ENCODE measurements around the gene IPP.
"Not testable (repeated sequence)": the region's sequence is repeated elsewhere in the genome, so short reads cannot be mapped to it uniquely, and the experiment has no call there.

IPP gene

DNA sequence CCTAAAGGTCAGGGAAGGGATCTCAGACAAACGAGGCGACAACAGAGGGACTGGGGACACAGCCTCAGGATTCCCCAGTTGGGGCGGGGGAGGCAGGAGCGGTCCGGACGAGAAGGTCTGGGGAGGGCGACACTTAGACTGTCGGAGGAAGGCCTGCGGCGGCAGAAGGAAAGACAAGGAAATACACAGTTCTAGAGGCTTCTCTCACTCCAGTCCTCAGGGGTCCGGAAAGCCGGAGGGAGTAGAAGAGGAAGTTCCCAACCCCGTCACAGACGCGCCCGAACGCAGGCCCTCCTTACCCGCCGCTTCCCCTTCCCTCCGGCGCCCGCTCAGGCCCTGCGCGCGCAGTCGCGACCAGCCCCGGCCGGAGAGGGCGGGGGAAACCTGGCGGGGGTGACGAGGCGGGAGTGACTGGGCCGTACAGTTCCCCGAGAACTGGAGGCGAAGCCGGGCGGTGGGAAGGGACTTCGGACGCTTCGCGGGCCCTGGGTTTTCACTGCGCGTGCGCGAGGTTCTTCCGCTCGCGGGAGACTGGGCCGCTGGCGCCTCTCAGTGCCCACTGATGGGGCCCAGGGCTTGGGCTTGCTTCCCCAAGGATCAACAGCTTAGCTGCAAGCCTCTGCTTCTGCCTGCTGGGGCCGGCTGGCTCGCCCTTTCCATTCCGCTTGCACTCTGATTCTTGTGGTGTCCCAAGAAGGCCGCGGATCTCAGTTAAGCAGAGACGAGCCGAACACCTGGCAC, at the start of gene IPP:
Gene IPP (minus strand): TSS at position 356 of the 741 bp plus-strand sequence. CDS start 4,242 bp downstream, outside the sequence.
- DNase-seq (ENCODE audit: low read depth) = peak; percentile 99

DNA sequence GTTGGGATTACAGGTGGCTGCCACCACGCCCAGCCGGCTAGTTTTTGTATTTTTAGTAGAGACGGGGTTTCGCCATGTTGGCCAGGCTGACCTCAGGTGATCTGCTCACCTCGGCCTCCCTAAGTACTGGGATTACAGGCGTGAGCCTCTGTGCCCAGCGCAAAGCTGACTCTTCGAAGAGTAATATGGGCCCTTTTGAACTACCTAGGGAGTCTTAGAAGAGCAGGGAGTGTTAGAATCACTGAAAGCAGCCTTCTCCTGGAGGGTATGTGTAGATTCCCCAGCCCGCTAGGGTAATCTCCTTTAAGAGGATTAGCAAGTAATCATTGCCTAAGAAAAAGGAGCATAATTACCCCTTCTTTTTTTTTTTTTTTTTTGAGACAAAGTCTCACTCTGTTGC, 46.5 kb upstream of the IPP start:
- DNase-seq (ENCODE audit: low read depth) = no peak

DNA sequence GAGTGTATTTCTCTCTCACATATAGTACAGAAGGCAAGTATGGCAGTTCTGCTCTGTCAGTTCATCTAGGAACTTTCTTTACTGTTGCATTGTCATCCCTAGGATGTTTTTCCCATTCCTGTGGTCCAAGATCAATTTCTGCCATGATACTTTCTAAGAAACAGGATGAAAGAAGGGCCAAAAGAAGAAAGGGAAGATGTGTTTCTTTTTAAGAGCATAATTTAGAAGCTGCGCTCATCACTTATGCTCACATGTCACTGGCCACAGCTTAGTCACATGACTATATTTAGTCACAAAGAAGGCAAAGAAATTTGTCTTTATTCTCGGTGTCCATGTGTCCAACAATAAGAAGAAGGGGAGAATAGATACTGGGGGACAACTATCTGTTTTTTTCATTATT, 45.9 kb upstream of the IPP start:
- no peak for DNase-seq (ENCODE audit: low read depth)

DNA sequence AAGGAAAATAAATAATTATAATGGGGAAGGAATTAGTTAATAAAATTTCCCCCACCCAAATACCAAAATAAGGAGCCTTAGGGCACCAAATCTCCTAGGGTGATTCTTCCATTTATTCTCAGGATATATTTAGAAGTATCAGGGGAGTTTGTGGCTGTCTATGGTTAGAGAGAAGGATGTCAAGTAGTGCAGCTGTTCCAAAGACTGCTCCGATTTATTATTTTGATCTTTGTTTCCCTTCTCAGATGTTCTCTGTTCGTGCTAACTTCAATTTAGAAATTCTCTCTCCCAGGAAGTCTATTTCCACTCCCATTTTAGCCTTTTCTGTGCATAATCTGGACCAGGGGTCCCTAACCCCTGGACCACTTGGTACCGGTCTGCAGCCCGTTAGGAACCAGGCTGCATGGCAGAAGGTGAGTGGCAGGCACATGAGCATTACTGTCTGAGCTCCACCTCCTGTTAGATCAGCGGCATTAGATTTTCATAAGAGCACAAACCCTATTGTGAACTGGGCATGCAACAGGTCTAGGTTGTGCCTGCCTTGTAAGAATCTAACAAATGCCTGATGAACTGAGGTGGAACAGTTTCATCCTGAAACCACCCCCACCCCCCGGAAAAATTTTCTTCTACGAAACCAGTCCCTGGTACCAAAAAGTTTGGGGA, 43.6 kb upstream of the IPP start:
- DNase-seq (ENCODE audit: low read depth) = no peak

DNA sequence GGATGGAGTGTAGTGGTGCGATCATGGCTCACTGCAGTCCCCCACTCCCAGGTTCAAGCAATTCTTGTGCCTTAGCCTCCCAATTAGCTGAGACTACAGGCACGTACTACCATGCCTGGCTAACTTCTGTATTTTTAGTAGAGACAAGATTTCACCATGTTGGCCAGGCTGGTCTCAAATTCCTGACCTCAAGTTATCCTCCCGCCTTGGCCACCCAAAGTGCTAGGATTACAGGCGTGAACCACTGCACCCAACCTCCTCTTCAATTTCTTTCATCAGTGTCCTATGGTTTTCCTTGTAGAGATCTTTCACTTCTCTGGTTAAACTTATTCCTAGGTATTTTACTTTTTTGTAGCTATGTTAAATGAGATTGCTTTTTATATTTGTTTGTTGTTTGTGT, 42.3 kb upstream of the IPP start:
- no peak for DNase-seq (ENCODE audit: low read depth)

DNA sequence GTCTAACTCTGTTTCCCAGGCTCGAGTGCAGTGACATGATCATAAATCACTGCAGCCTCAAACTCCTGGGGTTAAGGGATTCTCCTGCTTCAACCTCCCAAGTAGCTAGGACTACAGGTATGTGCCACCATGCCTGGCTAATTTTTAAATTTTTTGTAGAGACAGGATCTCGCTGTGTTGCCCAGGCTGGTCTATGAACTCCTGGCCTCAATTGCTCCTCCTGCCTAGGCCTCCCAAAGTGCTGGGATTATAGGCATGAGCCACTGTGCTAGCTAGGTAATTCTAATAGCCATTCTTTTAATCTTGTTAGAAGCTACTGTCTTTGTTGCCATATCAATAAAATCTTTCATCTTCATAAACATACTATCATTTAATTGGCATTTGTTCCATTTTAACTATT, 39.1 kb upstream of the IPP start:
- DNase-seq (ENCODE audit: low read depth) = no peak

DNA sequence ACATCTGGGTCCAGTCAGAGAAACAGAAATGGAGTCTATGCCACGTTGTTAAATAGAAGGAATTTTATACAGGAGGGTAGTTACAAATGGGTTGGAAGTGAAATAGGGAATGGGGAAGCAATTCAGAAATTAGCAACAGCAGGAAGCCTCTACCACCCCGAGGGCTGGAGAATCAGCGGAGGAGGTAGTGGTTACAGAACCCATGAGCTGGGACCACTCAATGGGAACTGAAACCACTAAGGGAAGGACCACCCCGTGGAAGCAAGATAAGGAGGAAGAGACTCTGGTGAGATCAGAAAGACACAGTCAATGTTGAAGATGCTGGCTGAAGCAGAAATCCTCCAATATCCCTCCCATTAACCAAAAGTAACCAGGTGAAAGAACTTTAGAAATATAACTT, 37.5 kb upstream of the IPP start:
- no peak for DNase-seq (ENCODE audit: low read depth)

DNA sequence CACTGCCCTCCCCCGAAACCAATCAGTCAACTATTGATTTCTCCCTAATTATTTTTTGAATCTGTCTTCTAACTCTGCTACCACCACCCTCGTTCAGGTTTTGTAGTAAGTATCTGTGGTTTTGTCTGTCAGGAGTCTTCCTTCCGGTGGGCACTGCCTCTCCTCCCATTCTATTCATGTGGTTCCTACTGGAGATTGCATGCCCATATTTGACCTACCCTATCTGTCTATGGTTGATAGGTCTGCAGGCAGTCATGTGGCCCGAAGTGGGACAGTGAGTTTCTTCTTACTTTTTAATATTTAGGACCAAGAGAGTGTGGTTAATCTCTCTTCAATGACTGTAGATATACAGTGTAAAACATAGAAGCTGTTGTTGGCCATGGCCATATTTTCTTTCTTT, 35.1 kb upstream of the IPP start:
- DNase-seq (ENCODE audit: low read depth) = no peak

DNA sequence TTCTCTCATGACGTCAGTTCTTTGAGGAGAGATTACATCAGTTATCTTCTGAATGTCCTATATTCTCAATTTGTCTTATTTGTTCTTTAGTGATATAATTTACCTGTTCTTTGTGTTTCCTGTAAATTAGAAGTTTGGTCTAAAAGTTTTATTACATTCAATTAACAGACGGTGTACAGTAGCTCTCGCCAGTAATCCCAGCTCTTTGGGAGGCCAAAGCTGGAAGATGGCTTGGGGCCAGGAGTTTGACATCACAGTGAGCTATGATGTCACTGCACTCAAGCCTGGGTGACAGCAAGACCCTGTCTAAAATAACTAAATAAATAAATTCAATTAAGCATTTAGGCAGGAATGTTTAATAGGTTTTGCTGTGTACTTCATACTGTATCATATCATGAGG, 25.3 kb upstream of the IPP start:
- DNase-seq (ENCODE audit: low read depth) = no peak

DNA sequence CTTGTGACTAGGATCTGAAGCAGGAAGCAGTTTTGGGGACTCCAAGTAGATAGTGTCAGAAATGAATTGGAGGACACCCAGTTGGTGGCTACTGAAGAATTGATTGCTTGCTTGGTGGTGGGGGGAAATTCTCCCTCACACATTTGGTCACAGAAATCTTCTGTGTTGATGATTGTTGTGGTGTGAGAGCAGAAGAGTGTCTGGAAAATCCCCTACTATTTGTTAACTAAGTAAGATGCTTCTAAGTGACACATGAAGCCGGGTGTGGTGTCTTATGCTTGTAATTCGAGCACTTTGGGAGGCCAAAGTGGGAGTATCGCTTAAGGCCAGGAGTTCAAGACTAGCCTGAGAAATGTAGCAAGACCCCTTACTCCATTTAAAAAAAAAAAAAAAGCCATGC, 22.5 kb upstream of the IPP start:
- no peak for DNase-seq (ENCODE audit: low read depth)

DNA sequence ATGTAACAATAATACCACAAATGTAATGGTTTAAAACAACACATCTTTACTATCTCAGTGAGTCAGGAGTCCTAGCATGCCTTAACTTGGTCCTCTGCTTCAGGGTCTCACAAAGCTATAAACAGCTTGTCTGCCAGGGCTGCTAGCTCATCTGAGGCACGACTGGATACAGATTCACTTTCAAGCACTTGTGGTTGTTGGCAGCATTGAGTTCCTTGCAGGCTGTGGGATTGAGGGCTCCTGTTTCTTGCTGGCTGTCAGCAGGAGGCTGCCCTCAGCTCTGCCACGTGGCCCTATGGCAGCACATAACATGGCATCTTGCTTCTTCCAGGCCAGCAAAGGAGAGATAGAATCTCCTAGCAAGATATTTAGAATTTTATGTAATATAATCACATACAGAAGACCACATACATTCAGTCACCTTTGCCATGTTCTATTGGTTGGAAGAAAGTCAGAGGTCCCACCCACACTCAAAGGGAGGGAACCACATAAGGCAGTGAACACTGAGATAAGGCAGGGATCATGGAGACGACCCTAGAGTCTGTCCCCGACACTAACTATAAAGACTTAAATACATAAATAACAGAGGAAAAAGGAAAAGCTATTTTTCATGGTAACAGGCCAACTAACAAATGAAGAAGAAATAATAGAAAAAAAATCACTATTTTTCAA, 18.9 kb upstream of the IPP start:
- no peak for DNase-seq (ENCODE audit: low read depth)

DNA sequence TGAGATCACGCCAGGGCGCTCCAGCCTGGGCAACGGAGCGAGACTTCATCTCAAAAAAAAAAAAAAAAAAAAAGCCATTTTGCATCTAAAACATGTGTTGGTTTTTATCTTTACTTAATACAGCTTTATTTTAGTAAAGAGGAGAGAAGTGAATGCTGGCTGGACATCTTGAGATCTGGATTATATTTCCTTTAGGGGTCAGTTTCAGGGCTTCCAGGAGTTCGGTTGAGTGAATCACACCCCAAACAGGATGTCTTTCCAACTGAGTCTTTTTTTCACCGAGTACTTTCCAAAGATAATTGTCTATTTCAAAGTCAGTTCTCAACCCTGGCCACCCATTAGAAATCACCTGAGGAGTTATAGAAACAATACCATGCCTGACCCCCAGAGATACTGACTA, 16.6 kb upstream of the IPP start:
- peak; percentile 50 for DNase-seq (ENCODE audit: low read depth)

DNA sequence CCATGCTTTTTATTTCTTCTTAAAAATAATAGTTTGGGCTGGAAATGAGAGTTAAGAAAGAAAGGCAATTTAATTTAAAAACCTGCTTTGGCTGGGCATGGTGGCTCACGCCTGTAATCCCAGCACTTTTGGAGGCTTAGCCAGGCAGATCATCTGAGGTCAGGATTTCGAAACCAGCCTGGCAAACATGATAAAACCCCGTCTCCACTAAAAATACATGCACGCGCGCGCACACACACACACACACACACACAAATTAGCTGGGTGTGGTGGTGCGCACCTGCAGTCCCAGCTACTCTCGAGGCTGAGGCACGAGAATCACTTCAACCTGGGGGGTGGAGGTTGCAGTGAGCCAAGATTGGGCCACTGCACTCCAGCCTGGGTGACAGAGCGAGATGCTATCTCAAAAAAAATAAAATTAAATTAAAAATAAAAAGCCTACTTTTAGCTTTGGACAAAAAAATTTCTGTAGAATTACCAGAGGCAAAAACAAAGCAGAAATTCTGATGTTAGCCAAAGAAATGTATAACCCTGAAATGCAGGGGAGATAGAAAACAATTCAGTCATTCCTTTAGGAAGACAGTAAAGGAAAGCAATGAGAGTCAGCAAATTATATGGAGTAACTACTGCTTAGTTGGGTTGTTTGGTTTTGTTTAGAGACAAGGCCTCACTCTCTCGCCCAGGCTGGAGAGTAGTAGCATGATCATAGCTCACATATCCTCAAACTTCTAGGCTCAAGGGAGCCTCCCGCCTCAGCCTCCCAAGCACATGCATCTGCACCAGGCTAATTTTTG, 15.7 kb upstream of the IPP start:
- DNase-seq (ENCODE audit: low read depth) = no peak

DNA sequence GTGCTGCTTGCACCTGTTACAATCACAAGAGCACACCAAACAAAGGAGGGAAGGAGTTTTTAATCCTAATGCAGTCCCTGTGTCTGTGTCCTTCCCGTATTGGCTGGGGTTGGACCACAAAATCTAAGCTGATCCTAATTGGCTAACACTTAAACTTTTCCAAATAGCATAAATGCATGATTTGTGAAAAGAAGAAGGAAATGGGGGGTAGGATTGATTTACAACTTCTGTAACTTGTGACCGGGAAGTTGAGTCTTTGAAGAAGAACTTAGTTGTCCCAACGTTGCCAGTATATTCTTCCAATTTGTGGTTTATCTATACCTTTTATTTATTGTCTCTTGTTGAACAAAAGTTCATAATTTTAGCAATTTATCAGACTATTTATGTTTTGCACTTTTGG, 11.8 kb upstream of the IPP start:
- DNase-seq (ENCODE audit: low read depth) = no peak

DNA sequence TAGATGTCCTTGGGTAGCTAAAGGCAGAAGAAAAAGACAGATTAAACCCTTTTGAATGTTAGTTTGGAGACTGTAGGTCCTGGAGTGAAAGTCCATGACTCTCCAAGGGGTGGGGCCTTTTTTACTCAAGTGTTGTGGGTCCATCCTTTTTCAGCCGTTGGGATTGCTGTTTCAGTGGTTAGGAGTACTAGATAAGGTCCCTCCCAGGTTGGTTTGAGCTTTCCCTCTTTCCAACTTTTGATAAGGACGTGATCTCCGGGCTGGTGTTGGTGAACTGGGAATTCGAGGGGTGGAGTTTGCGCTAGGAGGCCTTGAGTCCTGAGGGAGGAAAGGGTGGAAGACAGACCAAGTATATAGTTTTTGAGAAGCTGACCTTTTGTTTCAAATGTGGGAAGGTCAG, 5.2 kb upstream of the IPP start:
- no peak for DNase-seq (ENCODE audit: low read depth)

DNA sequence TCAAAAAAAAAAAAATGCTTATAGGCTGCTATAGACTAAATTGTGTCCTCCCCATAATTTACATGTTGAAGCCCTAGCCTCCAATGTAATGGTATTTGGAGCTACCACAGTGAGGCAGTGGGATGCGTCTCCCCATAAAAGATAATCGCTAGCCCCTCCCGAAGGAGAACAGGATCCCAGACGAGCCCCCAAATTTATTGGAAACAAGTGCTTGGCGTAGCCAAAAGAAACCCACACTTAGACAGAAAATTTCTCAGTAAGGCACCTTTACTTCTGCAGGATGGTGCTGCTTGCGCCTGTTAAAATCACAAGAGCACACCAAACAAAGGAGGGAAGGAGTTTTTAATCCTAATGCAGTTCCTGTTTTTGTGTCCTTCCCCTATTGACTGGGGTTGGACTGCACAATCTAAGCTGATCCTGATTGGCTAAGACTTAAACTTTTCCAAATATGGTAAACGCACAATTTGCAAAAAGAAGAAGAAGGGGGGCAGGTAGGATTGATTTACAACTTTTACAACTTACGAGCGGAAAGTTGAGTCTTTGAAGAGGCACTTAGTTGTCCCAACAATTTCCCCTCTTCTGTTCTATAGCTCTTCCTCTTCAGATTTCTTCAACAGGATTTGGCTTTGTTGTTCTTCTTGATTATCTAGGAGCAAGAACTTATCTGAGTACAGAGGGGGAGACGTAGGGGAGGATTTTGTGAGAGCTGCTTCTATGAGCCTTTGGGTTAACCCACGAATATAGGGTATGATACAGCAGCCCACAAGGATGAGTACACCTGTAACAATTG, 3.0 kb upstream of the IPP start:
- DNase-seq (ENCODE audit: low read depth) = no peak

DNA sequence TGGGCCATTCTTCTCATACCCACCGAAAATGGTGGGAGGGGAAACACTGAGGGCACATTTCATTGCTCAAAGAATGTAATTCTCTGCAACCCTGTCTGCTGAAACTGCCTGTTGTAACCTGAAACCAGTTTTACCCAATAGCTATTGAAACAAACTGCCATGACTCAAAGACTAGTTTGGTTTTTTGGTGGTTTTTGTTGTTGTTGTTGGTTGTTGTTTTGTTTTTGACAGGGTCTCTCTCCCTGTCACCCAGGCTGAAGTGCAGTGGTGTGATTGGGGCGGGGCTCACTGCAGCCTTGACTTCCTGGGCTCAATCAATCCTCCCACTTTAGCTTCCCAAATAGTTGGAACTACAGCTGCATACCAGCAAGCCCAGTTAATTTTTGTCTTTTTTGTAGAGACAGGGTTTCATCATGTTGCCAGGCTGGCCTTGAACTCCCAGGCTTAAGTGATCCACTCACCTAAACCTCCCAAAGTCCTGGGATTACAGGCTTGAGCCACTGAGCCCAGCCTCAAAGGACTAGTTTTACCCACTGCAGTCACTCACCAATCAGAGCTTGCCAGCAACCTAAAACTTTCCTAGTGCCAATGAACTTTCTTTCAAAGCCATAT, 2.1 kb upstream of the IPP start:
- DNase-seq (ENCODE audit: low read depth) = peak; percentile 8

DNA sequence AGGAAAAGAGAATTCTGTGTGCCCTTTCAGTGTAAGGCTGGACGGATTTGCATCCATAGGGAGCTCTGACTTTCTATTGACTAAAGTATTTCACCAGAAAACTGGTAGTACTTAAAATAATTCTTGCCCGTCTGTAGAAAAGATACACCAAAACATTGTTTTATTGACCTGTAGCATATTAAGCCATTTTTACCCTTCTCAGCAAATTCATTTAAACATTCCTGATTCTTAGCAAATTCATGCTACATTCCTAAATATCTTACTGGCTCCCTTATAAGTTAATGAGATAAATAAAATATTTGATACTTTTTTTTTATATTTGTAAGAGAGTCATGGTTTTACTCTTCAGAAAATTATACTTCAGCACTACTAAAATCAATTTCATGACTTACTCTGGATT, 1.6 kb upstream of the IPP start:
- DNase-seq (ENCODE audit: low read depth) = no peak

DNA sequence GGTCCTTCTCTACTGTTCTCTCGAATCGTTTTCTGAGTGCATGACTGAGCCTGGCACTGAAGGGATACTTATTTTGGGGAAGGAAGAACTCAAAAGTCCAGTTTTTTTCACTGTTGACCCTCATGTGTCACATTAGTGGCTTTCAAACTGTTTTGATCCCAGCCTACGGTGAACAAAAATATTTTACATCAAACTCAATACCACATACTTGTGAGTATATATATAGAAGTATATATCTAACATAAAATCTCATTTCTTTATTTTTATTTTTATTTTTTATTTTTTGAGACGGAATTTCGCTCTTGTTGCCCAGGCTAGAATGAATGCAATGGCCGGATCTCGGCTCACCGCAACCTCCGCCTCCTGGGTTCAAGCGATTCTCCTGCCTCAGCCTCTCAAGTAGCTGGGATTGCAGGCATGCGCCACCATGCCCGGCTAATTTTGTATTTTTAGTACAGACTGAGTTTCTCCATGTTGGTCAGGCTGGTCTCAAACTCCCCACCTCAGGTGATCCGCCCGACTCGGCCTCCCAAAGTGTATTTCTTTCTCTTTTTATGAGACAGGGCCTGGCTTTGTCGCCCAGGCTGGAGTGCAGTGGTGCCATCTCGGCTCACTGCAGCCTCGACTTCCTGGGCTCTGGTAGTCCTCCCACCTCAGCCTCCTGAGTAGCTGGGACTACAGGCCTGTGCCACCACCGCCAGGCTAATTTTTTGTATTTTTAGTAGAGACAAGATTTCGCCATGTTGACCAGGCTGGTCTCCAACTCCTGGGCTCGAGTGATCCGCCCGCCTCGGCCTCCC, 786 bp upstream of the IPP start:
- not testable (repeated sequence) for DNase-seq (ENCODE audit: low read depth)

DNA sequence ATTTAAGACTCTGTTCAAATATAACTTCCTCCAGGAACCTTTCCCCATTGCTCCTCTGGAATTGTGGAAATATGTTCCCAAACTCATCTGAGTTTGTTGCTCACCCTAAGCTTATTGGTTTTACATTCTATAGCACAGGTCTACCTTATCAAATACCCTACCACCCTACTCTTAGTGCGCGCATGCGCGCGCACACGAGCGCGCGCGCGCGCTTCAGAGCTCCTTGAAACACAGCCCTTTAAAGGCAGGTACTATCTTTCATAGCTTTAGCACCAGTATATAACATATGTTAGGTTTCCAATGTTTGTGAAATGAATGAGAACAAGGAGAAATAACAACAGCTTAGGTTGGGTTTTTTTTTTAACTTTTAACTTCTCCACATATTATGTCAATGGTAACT, 3.5 kb downstream of the IPP start:
- DNase-seq (ENCODE audit: low read depth) = no peak
